GM19452 (cell line): ENCODE data around the gene NOLC1.
"Not testable (repeated sequence)": the region's sequence is repeated elsewhere in the genome, so short reads cannot be mapped to it uniquely, and the experiment has no call there.

Source experiments
- ATAC-seq: cut with Tn5 transposase; IDR thresholded peaks from one replicate; pipeline ENCODE4 v1.9.1; 2021; ENCODE audit not compliant: unreplicated experiment

NOLC1 gene

DNA sequence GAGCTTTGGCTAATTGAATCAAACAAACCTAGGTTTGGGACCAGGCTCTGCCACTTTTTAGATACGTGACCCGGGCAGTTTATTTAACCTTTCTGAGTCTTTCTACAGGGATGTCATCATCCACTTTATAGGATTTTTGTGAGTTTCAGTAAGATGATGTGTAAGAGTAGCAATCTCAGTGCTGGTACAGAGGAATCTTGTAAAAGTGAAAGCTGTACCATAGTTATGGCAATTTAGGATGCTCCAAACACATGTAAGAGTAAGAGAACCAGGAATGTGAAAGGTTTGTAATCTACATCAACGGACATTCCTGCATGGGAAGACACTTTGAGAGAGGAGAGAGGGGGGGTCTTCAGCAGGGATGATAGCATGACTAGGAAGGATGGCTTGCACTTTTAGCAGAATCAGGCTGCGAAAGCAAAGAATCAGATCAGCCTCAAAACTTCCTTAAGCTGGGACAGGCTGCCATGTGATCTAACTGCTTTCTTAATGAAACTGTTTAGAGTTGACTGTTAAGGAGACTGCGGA is 968 bp downstream of the NOLC1 start:
- no peak for ATAC-seq

- ATAC-seq = no peak
Observed at GRCh38 chr10:102154466-102155116, 2.4 kb downstream of the NOLC1 start.

DNA sequence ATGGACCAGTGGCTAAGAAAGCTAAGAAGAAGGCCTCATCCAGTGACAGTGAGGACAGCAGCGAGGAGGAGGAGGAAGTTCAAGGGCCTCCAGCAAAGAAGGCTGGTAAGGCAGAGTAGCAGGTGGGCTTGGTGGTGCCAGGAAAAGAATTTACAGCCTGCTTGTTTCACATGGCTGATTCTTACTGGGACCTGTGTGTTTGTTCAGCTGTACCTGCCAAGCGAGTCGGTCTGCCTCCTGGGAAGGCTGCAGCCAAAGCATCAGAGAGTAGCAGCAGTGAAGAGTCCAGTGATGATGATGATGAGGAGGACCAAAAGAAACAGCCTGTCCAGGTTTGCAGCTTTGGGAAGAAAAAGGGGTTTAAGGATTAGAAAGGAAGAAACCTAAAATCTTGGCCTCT is 5.0 kb downstream of the NOLC1 start:
- ATAC-seq = no peak

DNA sequence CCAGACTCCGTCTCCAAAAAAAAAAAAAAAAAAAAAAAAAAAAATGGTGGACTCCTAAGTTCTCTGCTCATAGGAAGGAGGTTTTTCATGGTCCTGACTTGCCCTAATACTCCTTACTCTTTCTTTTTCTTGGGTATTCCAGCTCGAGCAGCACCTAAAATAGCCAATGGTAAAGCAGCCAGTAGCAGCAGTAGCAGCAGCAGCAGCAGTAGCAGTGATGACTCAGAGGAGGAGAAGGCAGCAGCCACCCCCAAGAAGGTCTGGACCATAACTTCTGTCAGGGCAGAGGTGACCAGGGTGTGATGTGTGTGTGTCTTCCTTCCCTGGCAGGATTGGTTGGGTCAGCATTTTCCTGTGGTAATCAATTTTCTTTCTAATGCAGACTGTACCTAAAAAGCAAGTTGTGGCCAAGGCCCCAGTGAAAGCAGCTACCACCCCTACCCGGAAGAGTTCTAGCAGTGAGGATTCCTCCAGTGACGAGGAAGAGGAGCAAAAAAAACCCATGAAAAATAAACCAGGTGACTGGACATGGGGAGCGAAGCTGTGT is 6.9 kb downstream of the NOLC1 start:
- no peak for ATAC-seq

- no peak for ATAC-seq
Observed at GRCh38 chr10:102159831-102160230, 7.6 kb downstream of the NOLC1 start.

GRCh38 chr10:102163342-102163989 is 11.3 kb downstream of the NOLC1 start:
- no peak for ATAC-seq

GRCh38 chr10:102167861-102168260 is 15.7 kb downstream of the NOLC1 start:
- no peak for ATAC-seq

- ATAC-seq = no peak
Observed at GRCh38 chr10:102170602-102171001, 18.4 kb downstream of the NOLC1 start.

DNA sequence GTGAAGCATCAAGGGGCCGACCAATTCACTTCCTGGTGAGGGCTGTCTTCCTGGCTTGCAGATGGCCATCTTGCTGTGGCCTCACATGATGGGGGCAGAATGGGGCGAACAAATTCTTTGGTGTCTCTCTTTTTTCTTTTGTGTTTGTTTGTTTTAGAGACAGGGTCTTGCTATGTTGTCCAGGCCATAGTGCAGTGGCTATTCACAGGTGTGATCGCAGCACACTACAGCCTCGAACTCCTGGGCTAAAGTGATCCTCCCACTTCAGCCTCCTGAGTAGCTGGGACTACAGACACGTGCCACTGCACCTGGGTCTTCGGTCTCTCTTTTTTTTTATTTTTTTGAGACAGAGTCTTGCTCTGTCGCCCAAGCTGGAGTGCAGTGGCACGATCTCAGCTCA is 20.1 kb downstream of the NOLC1 start:
- no peak for ATAC-seq

GRCh38 chr10:102175415-102175814 is 23.2 kb downstream of the NOLC1 start:
- no peak for ATAC-seq

- ATAC-seq = no peak
Observed at GRCh38 chr10:102184606-102185005, 32.4 kb downstream of the NOLC1 start.

- ATAC-seq = no peak
Observed at GRCh38 chr10:102185272-102185671, 33.1 kb downstream of the NOLC1 start.

GRCh38 chr10:102185811-102186527 is 33.8 kb downstream of the NOLC1 start:
- ATAC-seq = no peak

GRCh38 chr10:102188298-102188940 is 36.2 kb downstream of the NOLC1 start:
- ATAC-seq = no peak

DNA sequence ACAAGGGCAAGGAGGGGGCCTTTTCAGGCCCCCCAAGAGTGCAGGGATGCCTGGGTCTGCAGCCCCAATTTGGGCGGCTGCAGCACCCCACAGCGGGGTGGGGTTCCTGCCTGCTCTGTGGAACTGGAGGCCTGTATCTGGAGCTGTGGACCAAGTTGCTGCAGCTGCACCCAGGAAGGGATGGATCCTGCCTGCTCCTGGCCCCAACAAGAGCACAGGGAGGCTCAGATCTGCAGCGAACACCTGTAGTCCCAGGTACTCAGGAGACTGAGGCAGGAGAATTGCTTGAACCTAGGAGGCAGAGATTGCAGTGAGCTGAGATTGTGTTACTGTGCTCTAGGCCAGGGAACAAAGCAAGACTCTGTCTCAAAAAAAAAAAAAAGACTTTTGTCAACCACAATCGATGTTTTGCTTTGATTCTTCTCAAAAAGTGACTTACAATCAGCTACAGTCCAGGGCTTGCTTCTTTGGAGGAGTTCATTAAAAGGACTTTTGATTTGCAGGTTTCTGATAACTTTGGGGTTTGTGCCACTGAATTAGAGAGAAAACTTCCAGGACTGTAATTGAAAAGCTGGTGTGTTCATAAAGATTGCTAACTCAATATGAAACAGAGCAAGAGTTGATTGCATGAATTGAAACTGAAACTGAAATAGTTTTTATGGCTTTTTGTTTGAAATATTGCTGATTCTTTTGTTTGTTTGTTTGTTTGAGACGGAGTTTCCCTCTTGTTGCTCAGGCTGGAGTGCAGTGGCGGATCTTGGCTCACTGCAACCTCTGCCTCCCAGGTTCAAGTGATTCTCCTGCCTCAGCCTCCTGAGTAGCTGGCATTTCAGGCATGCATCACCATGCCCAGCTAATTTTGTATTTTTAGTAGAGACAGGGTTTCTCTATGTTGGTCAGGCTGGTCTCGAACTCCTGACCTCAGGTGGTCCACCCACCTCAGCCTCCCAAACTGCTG is 37.0 kb downstream of the NOLC1 start:
- not testable (repeated sequence) for ATAC-seq

DNA sequence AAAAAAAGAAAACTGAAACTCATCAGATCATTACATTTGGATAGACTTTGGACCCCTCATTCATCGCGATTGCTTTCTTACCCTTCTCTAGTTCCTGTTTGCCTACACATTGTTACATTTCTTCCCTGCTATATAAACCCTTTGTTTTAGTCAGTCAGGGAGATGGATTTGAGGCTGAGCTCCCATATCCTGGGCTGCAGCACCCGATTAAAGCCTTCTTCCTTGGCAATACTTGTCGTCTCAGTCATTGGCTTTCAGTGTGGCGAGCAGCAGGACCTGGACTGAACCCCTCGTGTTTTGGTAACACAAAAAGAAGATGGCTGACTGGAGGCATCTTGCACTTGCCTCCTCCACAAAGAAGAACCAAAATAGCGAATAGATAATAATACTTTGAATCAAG is 39.8 kb downstream of the NOLC1 start:
- ATAC-seq = no peak

GRCh38 chr10:102195296-102195870 is 43.2 kb downstream of the NOLC1 start:
- ATAC-seq = no peak

DNA sequence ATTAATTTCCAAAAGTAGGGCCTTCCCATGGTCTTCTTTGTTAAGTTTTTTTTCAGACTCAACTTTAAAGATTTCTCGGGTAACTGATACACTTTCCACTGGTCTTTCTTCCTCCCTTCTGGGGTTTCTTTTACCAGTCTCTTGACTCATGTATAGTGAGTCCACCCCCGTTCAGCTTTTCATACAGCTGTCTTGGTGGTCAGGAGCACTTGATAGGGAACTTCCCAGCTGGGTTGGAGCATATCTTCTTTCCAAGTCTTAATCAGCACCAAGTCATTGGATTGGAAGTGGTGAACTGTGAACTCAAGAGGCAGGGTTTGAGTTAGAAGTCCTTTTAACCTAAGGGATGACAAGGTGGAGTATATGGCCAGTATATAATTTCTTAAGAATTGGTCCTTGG is 44.7 kb downstream of the NOLC1 start:
- ATAC-seq = no peak

GRCh38 chr10:102198027-102198426 is 45.8 kb downstream of the NOLC1 start:
- no peak for ATAC-seq
